MG63 (cell line): Measurements from ENCODE around the gene UNC93B1. TPM values are rescaled to one million over a fixed set of nuclear protein-coding genes. Genes with fewer than 3 reads are reported as not detected.
A peak's percentile ranks its signal among the peaks of the same experiment; 100 is the strongest.
"Not testable (repeated sequence)": the region's sequence is repeated elsewhere in the genome, so short reads cannot be mapped to it uniquely, and the experiment has no call there.

Experiments used
- DNase-seq: peaks from one replicate; pipeline ENCODE4 v3.0.0-alpha.2; 2020
- H3K27me3 ChIP-seq: fragments of 250-450 bp; sonication (Bioruptor Pico); 2 replicates; pipeline ENCODE4 v1.5.1; 2020; ENCODE audit warnings: mild to moderate bottlenecking, moderate library complexity
- H3K36me3 ChIP-seq: fragments of 250-450 bp; sonication (Bioruptor Pico); 2 replicates; pipeline ENCODE4 v1.5.1; 2020; ENCODE audit warnings: mild to moderate bottlenecking, moderate library complexity
- H3K4me3 ChIP-seq: fragments of 250-450 bp; sonication (Bioruptor Pico); 2 replicates; pipeline ENCODE4 v1.5.1; 2020; ENCODE audit warnings: mild to moderate bottlenecking, moderate library complexity
- H3K9me3 ChIP-seq: fragments of 250-450 bp; sonication (Bioruptor Pico); 2 replicates; pipeline ENCODE4 v1.5.1; 2020; ENCODE audit warnings: mild to moderate bottlenecking, moderate library complexity
- total RNA-seq: library from RNA; depleted of rRNA; stranded (reverse); fragments of >200 nt; shearing (Covaris generic); gene quantifications from 2 replicates; pipeline ENCODE4 v1.2.3, GENCODE V29; 2014; ENCODE audit warnings: low replicate concordance

The UNC93B1 gene
- total RNA-seq, 1 experiment from 2014 or later: 37.7 TPM

DNA sequence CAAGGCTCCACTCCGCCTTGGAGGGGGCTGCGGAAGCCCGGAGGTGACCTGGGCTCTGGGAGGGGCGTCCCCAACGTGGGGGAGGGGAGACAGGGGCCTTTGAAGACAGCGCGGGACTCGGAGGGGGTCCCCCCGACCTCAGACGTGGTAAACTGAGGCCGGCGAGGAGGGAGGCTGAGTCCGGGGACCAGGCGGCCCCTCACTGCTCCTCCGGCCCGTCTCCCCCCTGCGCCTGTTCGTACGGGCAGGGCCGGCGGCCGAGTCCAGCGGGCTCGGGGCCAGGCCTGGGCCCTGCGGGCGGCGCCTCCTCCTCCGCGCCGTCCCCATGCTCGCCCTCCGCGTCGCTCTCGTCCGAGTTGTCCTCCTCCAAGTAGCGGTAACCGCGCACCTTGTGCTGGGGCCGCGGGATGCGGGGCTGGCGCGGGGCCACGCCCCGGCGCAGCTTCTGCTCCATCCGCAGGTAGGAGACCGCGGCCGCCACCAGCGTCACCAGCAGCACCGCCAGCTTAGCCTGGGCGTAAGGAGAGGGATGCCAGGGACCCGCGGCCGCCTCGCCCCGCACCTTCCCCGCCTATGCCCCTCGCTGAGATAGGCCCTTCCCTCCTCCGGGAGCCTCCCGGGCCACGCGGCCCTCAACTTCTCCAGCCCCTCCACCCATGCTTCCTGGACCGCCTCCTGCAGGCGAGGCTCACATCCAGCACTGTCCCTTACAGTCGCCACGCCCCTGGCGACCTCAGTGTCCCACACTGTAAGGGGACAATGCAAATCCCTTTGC lies 12.4 kb downstream of the UNC93B1 start:
- not testable (repeated sequence) for H3K9me3 ChIP-seq, H3K27me3 ChIP-seq, DNase-seq, H3K36me3 ChIP-seq, H3K4me3 ChIP-seq

DNA sequence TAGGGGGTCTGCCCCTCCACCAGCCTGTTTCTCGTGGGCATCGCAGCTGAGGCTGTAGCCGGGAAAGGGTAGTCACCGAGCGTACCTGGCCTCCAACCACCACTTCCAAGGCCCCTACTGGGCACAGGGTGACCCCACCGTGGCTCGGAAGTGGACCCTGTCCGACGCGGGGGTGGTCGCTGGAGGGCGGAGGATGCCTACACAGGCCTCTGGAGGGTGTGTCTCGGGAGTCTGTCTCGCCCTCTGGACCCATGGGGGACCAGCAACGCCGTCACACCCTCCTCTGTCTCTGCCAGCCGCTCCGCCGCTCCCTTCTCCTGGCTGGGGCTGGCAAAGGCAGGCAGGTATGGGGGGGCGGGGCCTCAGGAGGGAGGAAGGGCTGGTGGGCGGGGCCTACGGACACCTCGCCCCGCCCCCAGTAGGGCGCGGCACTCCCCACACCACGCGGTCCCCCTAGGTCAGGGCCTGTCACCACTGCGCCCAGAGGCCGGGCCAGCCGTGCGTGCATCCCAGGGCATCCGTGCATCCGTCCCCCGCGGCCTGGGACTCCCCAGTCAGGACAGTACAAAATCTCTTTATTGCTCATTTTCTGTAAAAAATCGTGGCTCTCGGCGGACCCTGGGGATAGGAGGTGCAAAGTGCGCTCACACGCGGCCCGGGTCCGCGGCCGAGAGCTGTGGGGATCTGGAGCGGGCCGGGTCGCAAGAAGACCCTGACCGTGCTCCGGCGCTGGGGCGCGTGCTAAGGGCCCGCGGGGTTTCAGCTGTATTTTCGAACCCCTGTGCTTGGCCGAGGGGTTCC lies 13.2 kb downstream of the UNC93B1 start:
- H3K27me3 ChIP-seq, H3K36me3 ChIP-seq, H3K9me3 ChIP-seq, H3K4me3 ChIP-seq, DNase-seq: not testable (repeated sequence)

- not testable (repeated sequence) for H3K36me3 ChIP-seq, H3K4me3 ChIP-seq, H3K9me3 ChIP-seq, H3K27me3 ChIP-seq, DNase-seq
Measured at GRCh38 chr11:67985302-67985701, 18.6 kb downstream of the UNC93B1 start.

DNA sequence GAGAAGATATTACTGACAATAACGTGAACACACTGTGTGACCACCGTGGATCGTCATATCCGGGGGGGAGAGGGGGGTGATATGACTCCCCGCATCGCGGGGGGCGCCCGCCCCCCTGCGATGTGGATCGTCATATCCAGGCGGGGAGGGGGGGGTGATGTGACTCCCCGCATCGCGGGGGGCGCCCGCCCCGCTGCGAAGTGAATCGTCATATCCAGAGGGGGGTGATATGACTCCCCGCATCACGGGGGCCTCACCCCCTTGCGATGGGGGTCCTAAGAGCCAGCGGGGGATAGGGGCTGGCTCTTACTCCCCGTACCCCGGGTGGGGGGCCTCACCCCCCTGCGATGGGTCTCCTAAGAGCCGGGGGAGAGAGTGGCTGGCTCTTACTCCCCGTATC lies 19.9 kb downstream of the UNC93B1 start:
- no peaks in the 10 kb centered on the region for H3K9me3 ChIP-seq
- H3K36me3 ChIP-seq: no peaks in the 10 kb centered on the region
- H3K27me3 ChIP-seq: no peaks in the 10 kb centered on the region
- no peak for DNase-seq
- no peak overlapping the region for H3K4me3 ChIP-seq

GRCh38 chr11:67982255-67982857 lies 21.5 kb downstream of the UNC93B1 start:
- DNase-seq, H3K9me3 ChIP-seq, H3K27me3 ChIP-seq, H3K36me3 ChIP-seq, H3K4me3 ChIP-seq: not testable (repeated sequence)

GRCh38 chr11:67981226-67981625 lies 22.7 kb downstream of the UNC93B1 start:
- not testable (repeated sequence) for H3K27me3 ChIP-seq, H3K4me3 ChIP-seq, DNase-seq, H3K36me3 ChIP-seq, H3K9me3 ChIP-seq

DNA sequence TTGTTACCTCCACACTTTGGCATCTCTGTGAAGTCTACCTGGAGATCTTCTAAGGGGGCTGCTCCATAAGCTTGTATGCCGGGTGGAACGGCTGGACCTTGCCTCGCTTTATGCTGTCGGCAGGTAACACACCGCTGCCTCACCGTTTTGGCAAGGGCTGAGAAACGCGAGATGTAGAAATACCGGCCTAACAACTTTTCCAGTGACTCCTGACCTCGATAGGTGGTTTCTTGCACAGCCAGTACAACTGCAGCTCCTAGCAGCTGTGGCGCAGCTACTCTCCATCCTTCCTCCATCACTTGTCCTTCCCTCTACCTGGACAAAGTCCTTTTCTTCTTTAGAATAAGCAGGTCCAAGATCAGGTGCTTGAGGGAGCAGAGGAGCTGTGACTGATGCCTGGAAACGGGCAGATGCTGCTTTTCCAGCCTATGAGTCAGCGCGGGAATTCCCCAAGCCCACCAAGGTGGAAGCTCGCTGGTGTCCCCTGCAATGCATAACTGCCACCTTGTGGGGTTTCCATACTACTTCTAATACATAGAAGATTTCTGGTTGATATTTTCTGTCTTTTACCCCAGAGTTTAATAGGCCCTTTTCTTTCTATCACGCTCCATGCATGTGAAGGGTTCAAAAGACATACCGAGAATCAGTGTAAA lies 25.0 kb downstream of the UNC93B1 start:
- not testable (repeated sequence) for H3K27me3 ChIP-seq, H3K36me3 ChIP-seq, H3K4me3 ChIP-seq, H3K9me3 ChIP-seq, DNase-seq

DNA sequence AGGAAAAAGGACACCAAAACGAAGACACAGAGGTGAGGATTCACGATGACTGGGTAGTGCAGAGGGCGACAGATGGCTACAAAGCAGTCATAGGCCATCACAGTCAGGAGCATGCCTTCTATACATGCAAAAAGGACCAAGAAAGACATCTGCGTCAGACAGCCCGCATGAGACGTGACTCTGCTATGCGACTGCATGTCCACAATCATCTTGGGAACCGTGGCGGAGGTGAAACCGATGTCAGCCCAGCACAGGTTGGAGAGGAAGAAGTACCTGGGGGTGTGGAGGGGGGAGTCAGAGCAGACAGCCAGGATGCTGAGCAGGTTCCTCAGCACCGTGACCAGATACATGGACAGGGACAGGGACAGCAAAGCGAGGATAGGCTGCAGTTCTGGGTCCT lies 29.2 kb downstream of the UNC93B1 start:
- not testable (repeated sequence) for DNase-seq, H3K4me3 ChIP-seq, H3K27me3 ChIP-seq, H3K36me3 ChIP-seq, H3K9me3 ChIP-seq

DNA sequence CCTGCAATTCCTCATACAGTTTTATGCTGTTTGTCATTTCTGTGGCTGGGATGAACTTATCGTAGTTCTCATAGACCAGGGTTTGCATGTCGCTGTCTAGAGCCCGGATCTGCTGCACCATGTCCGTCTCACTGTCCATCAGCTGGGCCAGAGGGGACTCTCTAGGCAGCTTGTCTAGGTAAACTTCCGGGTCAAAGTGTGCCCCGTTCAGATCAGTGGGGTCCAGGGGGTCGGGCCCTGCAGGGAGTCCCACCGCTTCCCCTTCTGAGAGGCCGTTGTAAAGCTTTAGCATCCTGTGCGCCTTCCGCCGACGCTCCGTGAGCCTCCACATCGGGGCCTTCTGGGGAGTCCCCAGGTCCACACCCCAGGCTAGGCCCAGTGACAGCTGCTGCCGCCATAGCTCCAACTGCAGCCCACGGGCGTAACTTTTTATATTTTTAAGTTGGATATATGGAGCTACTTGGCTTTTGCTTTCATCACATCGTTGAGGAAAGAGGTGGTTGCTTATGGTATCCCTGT lies 38.0 kb downstream of the UNC93B1 start:
- H3K36me3 ChIP-seq, H3K27me3 ChIP-seq, H3K4me3 ChIP-seq, H3K9me3 ChIP-seq, DNase-seq: not testable (repeated sequence)

DNA sequence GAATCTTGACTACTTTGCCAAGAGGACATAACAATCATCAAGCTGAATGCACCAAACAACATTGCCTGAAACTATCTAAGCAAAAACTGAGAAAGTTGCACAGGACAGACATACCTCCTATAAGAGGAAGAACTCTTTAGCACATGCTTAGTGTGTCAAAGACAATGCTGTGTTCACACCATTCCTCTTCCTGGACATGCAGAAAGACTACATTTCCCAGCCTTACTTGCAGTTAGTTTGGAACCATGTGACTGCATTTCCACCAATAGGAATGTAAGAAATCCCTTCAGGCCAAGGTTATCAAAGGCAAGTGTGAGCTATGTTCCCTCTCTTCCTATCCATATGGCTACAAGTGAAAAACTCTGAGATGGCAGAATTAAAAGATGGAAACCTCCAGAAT lies 39.2 kb downstream of the UNC93B1 start:
- H3K36me3 ChIP-seq, H3K9me3 ChIP-seq, H3K27me3 ChIP-seq, H3K4me3 ChIP-seq, DNase-seq: not testable (repeated sequence)

DNA sequence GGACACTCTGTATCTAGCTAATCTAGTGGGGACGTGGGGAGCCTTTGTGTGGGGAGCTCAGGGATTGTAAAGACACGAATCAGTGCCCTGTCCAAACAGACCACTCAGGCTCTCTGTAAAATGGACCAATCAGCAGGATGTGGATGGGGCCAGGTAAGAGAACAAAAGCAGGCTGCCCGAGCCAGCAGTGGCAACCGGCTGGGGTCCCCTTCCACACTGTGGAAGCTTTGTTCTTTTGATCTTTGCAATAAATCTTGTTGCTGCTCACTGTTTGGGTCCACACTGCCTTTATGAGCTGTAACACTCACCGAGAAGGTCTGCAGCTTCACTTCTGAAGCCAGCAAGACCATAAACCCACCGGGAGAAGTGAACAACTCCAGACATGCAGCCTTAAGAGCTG lies 40.0 kb downstream of the UNC93B1 start:
- not testable (repeated sequence) for H3K27me3 ChIP-seq, H3K4me3 ChIP-seq, H3K9me3 ChIP-seq, H3K36me3 ChIP-seq, DNase-seq

DNA sequence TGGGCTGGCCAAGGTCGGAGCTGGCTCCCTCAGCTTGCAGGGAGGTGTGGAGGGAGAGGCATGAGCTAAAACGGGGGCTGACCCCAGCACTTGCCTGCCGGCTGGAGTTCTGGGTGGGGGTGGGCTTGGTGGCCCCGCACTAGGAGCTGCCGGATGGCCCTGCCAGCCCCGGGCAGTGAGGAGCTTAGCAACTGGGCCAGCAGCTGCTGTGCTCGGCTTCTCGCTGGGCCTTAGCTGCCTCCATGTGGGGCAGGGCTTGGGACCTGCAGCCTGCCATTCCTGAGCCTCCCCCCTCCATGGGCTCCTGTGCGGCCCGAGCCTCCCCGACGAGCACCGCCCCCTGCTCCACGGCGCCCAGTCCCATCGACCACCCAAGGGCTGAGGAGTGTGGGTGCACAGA lies 40.7 kb downstream of the UNC93B1 start:
- H3K27me3 ChIP-seq, H3K4me3 ChIP-seq, H3K9me3 ChIP-seq, DNase-seq, H3K36me3 ChIP-seq: not testable (repeated sequence)

GRCh38 chr11:67956236-67956635 lies 47.7 kb downstream of the UNC93B1 start:
- DNase-seq, H3K27me3 ChIP-seq, H3K9me3 ChIP-seq, H3K36me3 ChIP-seq, H3K4me3 ChIP-seq: not testable (repeated sequence)

DNA sequence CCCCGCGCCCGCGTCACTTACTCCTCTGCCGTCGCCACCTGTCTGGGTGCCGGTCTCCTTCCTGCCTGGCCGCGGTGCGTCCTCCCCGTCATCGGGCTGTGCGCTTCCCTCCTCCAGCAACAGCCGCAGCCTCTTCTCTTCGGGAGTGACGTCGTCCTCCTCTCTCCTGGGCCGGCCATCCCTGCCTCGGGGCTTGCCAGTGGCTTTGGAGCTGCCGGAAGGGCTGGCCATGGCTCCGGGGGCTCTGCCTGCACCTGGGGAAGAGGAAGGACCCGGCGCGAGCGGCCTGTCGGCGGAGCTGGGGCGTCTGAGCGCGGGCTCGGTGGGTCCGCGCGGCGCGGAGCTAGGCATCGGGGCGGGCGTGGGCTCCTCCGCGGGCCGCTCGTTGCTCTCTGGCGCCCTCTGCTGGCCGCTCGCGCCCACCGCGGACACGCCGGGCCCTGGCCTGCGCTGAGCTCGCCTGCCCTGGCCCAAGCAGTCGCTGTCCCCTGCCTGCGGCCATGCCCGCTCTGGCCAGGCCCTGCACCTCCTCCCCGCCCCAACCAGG lies 48.4 kb downstream of the UNC93B1 start:
- H3K4me3 ChIP-seq: peak overlapping the region; percentile 47
- not testable (repeated sequence) for H3K9me3 ChIP-seq, H3K27me3 ChIP-seq, H3K36me3 ChIP-seq
- DNase-seq: peak; percentile 58

GRCh38 chr11:67954971-67955370 lies 48.9 kb downstream of the UNC93B1 start:
- H3K4me3 ChIP-seq, H3K9me3 ChIP-seq, DNase-seq, H3K27me3 ChIP-seq, H3K36me3 ChIP-seq: not testable (repeated sequence)

DNA sequence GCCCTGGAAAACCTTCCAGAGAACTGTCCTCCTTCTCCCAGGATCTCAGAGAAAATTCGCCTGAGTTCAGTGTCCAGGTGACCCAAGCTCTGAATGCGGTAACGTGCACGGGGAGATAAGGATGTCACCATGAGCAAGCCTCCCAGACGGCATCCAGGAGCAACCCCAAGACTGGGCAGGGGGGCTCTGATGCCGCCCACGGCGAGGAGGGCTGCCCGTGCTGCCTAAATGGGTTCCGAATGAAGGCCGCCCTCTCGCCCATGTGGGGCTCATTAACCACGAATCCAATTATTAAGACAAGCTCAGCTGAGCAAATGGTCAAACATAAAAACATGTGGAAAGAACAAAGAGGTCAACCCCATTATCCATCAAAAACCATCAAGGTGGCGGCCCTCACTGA lies 49.6 kb downstream of the UNC93B1 start:
- not testable (repeated sequence) for H3K27me3 ChIP-seq, DNase-seq, H3K36me3 ChIP-seq, H3K4me3 ChIP-seq, H3K9me3 ChIP-seq

DNA sequence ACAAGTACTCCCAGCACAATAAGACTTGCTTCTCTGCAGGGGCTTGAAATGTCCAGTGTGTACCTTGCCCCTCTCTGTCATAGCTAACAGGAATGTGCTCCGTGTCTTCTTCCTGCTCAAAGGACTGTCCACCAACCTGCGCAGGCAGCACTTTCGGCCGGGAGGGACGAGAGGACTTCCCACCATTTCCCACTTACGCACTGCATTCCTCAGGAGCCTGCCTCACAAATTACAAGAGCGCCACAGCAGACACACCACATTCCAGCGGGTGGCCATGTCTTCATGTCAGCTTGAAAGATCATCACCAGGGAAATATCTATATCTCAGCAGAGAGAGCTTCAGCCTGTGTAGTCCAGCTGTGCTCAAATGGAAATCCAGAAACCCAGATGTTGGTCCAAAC lies 53.2 kb downstream of the UNC93B1 start:
- H3K36me3 ChIP-seq, H3K4me3 ChIP-seq, DNase-seq, H3K9me3 ChIP-seq, H3K27me3 ChIP-seq: not testable (repeated sequence)
